ENCODE data around the gene RUNDC3A.

DNA sequence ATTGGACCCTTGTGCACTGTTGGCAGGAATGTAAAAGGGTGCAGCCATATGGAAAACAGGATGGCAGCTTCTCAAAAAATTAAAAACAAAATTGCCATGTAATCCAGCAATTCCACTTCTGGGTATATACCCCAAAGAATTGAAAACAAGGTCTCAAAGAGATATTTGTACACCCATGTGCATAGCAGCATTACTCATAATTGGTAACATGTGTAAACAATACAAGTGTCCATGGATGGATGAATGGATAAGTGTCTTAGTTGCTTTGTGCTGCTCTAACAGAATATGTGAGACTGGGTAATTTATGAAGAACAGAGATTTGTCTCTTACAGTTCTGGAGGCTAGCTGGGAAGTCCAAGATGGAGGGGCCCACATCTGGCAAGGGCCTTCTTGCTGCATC lies 3.8 kb upstream of the RUNDC3A start:
- TF ChIP-seq YY1 (tag by site-specific recombination; IDR thresholded peaks at IDR 0.05) = no peak
- TF ChIP-seq ZBTB1 (tag by site-specific recombination; IDR thresholded peaks at IDR 0.05) = no peak
- TF ChIP-seq, protein P1, sequence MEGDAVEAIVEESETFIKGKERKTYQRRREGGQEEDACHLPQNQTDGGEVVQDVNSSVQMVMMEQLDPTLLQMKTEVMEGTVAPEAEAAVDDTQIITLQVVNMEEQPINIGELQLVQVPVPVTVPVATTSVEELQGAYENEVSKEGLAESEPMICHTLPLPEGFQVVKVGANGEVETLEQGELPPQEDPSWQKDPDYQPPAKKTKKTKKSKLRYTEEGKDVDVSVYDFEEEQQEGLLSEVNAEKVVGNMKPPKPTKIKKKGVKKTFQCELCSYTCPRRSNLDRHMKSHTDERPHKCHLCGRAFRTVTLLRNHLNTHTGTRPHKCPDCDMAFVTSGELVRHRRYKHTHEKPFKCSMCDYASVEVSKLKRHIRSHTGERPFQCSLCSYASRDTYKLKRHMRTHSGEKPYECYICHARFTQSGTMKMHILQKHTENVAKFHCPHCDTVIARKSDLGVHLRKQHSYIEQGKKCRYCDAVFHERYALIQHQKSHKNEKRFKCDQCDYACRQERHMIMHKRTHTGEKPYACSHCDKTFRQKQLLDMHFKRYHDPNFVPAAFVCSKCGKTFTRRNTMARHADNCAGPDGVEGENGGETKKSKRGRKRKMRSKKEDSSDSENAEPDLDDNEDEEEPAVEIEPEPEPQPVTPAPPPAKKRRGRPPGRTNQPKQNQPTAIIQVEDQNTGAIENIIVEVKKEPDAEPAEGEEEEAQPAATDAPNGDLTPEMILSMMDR (tag by site-specific recombination; IDR thresholded peaks at IDR 0.05) = no peak
- no peak for TF ChIP-seq ZBTB20 (tag by site-specific recombination; IDR thresholded peaks at IDR 0.05)
- no peak for TF ChIP-seq ZBTB10 (tag by site-specific recombination; IDR thresholded peaks at IDR 0.05)
- TF ChIP-seq ZNF510 (tag by site-specific recombination; IDR thresholded peaks at IDR 0.05; ENCODE audit: insufficient replicate concordance) = no peak
- TF ChIP-seq ZNF555 (tag by site-specific recombination; conservative IDR thresholded peaks at IDR 0.05) = no peak
- TF ChIP-seq ZNF830 (tag by site-specific recombination; IDR thresholded peaks at IDR 0.05; ENCODE audit: low read depth) = no peak
- no peak for TF ChIP-seq SP2 (tag by site-specific recombination; IDR thresholded peaks at IDR 0.05)
- no peak for TF ChIP-seq IKZF3 (tag by site-specific recombination; IDR thresholded peaks at IDR 0.05)
